Thymus (tissue), 11 donors: ENCODE results near the gene PAF1. TPM values are rescaled to one million over a fixed set of nuclear protein-coding genes. Genes with fewer than 3 reads are reported as not detected.

Experiments used
- DNase-seq, 9 donors: peaks; one replicate each; pipeline ENCODE4 v3.0.0-alpha.2; 2013; ENCODE audit warnings: low spot score in 9 of 9, low read depth in 6 of 9, missing footprints in 1 of 9
- H3K27ac ChIP-seq, 2 donors: one replicate each; pipeline ENCODE4 v1.5.1; 2013; ENCODE audit warnings: control low read depth in 1 of 2, low read depth in 1 of 2, low read length in 1 of 2, mild to moderate bottlenecking in 1 of 2, moderate library complexity in 1 of 2
- H3K27me3 ChIP-seq, 2 donors: one replicate each; pipeline ENCODE4 v1.5.1; 2013; ENCODE audit warnings: low read length in 1 of 2; ENCODE audit not compliant: control insufficient read depth in 2 of 2, insufficient read depth in 1 of 2
- H3K36me3 ChIP-seq, 2 donors: one replicate each; pipeline ENCODE4 v1.5.1; 2013; ENCODE audit warnings: low read length in 1 of 2, mild to moderate bottlenecking in 1 of 2, moderate library complexity in 1 of 2; ENCODE audit not compliant: control insufficient read depth in 2 of 2, insufficient read depth in 2 of 2
- H3K4me1 ChIP-seq, 2 donors: one replicate each; pipeline ENCODE4 v1.5.1; 2013; ENCODE audit warnings: low read length in 2 of 2; ENCODE audit not compliant: control insufficient read depth in 2 of 2, insufficient read depth in 2 of 2
- H3K4me3 ChIP-seq, 2 donors: one replicate each; pipeline ENCODE4 v1.5.1; 2013; ENCODE audit warnings: low read length in 2 of 2, control low read depth in 1 of 2, mild to moderate bottlenecking in 1 of 2
- H3K9me3 ChIP-seq, 2 donors: one replicate each; pipeline ENCODE4 v1.5.1; 2013; ENCODE audit warnings: low read length in 1 of 2, mild to moderate bottlenecking in 1 of 2; ENCODE audit not compliant: control insufficient read depth in 2 of 2, insufficient read depth in 1 of 2
- WGBS: extraction: QIAGEN DNeasy Blood & Tissue Kit; methylation state at CpG from one replicate; pipeline ENCODE4 v1.1.7; 2013; 5-methylcytosine and 5-hydroxymethylcytosine counted together
- polyA plus RNA-seq: library from polyadenylated mRNA; stranded (reverse); fragments of 200-250 nt; gene quantifications from one replicate; pipeline ENCODE4 v1.2.3, GENCODE V29; 2013
- total RNA-seq: library from RNA; stranded (reverse); fragments of 120-200 nt; gene quantifications from one replicate; pipeline ENCODE4 v1.2.4, GENCODE V29; 2013
- donor health status: healthy.

The PAF1 gene
- total and polyA plus RNA-seq, 2 donors = 33.4 to 40.1 TPM

GRCh38 chr19:39389631-39390414, 1.1 kb downstream of the PAF1 start:
- peaks cover 18 to 23% of the 10 kb centered on the region in 2 donors for H3K4me1 ChIP-seq
- H3K36me3 ChIP-seq = peaks cover 56 to 60% of the 10 kb centered on the region in 2 donors
- no peaks in the 10 kb centered on the region for H3K9me3 ChIP-seq
- DNase-seq = no peak
- no peaks in the 10 kb centered on the region for H3K27me3 ChIP-seq
- 88% methylated on average over 13 of the region's 13 CpGs for WGBS
- H3K4me3 ChIP-seq = peak overlapping the region; percentile 75 to 85
- no peak overlapping the region for H3K27ac ChIP-seq

GRCh38 chr19:39388657-39389056, 2.2 kb downstream of the PAF1 start:
- H3K4me3 ChIP-seq = no peak overlapping the region
- H3K9me3 ChIP-seq = no peaks in the 10 kb centered on the region
- H3K4me1 ChIP-seq = peaks cover 18 to 23% of the 10 kb centered on the region in 2 donors
- H3K36me3 ChIP-seq = peaks cover 57 to 60% of the 10 kb centered on the region in 2 donors
- no peak overlapping the region for H3K27ac ChIP-seq
- 97% methylated on average over 5 of the region's 5 CpGs for WGBS
- DNase-seq = no peak
- H3K27me3 ChIP-seq = no peaks in the 10 kb centered on the region

- Histone ChIP-seq H3K27ac (no peak overlapping the region), H3K4me3 (no peak overlapping the region), H3K9me3 (no peaks in the 10 kb centered on the region), H3K36me3 (peaks cover 72 to 73% of the 10 kb centered on the region in 2 donors), H3K4me1 (peaks cover 10 to 11% of the 10 kb centered on the region in 2 donors), H3K27me3 (no peaks in the 10 kb centered on the region)
- 98% methylated on average over 7 of the region's 7 CpGs for WGBS
- DNase-seq = no peak
Observed at GRCh38 chr19:39386557-39386956, 4.3 kb downstream of the PAF1 start.

- peaks cover 10 to 11% of the 10 kb centered on the region in 2 donors for H3K4me1 ChIP-seq
- WGBS = 96% methylated on average over 20 of the region's 20 CpGs
- no peak for DNase-seq
Observed at GRCh38 chr19:39385629-39386411, 5.1 kb downstream of the PAF1 start.

GRCh38 chr19:39384839-39385568, 5.9 kb downstream of the PAF1 start:
- H3K36me3 ChIP-seq = peaks cover 87 to 88% of the 10 kb centered on the region in 2 donors

More at GRCh38 chr19:39385629-39386411, 5.1 kb downstream of the PAF1 start:
- Histone ChIP-seq H3K9me3 (no peaks in the 10 kb centered on the region), H3K36me3 (peaks cover 79 to 80% of the 10 kb centered on the region in 2 donors), H3K4me3 (no peak overlapping the region), H3K27ac (no peak overlapping the region), H3K27me3 (no peaks in the 10 kb centered on the region)

GRCh38 chr19:39382991-39383828, 7.7 kb downstream of the PAF1 start:
- Histone ChIP-seq H3K36me3 (peaks cover 86 to 92% of the 10 kb centered on the region in 2 donors), H3K4me3 (no peak overlapping the region), H3K4me1 (no peaks in the 10 kb centered on the region), H3K9me3 (no peaks in the 10 kb centered on the region), H3K27me3 (no peaks in the 10 kb centered on the region), H3K27ac (no peak overlapping the region)
- no peak for DNase-seq
- 94% methylated on average over 18 of the region's 18 CpGs for WGBS

More at GRCh38 chr19:39384839-39385568, 5.9 kb downstream of the PAF1 start:
- no peak overlapping the region for H3K27ac ChIP-seq
- WGBS = 82% methylated on average over 9 of the region's 9 CpGs
- H3K4me3 ChIP-seq = no peak overlapping the region
- DNase-seq = no peak
- no peaks in the 10 kb centered on the region for H3K27me3 ChIP-seq
- H3K4me1 ChIP-seq = peaks cover 5 to 6% of the 10 kb centered on the region in 2 donors
- H3K9me3 ChIP-seq = no peaks in the 10 kb centered on the region

GRCh38 chr19:39381910-39382611, 8.8 kb downstream of the PAF1 start:
- Histone ChIP-seq H3K9me3 (no peaks in the 10 kb centered on the region), H3K4me1 (no peaks in the 10 kb centered on the region), H3K36me3 (peaks cover 87 to 95% of the 10 kb centered on the region in 2 donors), H3K27me3 (no peaks in the 10 kb centered on the region), H3K27ac (no peak overlapping the region), H3K4me3 (no peak overlapping the region)
- no peak for DNase-seq
- WGBS = 95% methylated on average over 10 of the region's 10 CpGs
